Stimulated activated CD4-positive, alpha-beta T cell treated with anti-CD3 and anti-CD28 coated beads, Interleukin-4, amount 100 ng/mL, for 48 hours (primary cell): ENCODE measurements around the gene CACNB4.

Experiments used
- DNase-seq, 2 donors: peaks; one replicate each; pipeline ENCODE4 v3.0.0-alpha.2; 2020; ENCODE audit warnings: low read depth in 2 of 2

Gene CACNB4

GRCh38 chr2:151855111-151855510, 243.7 kb downstream of the CACNB4 start:
- no peak for DNase-seq

GRCh38 chr2:151853070-151853758, 245.6 kb downstream of the CACNB4 start:
- DNase-seq: no peak

GRCh38 chr2:151852260-151853069, 246.4 kb downstream of the CACNB4 start:
- no peak for DNase-seq

DNA sequence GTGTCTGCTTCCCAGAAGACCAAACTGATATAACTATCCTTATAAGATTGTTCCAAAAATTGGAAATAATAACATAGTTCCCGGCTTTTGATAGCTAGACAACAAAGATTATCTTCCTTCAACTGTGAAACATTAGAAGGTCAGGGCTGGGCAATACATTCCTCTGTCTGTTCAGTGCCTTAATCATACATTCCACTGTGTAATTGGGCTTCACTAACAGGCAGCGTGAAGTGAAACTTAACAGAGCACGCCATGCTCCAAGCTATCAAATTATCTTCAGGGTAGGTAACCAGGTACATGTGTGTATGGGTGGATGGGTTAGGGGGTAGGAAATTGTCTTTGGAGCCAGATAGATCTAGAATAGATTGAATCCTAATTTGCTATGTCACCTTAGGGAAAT, 247.1 kb downstream of the CACNB4 start:
- DNase-seq: no peak

DNA sequence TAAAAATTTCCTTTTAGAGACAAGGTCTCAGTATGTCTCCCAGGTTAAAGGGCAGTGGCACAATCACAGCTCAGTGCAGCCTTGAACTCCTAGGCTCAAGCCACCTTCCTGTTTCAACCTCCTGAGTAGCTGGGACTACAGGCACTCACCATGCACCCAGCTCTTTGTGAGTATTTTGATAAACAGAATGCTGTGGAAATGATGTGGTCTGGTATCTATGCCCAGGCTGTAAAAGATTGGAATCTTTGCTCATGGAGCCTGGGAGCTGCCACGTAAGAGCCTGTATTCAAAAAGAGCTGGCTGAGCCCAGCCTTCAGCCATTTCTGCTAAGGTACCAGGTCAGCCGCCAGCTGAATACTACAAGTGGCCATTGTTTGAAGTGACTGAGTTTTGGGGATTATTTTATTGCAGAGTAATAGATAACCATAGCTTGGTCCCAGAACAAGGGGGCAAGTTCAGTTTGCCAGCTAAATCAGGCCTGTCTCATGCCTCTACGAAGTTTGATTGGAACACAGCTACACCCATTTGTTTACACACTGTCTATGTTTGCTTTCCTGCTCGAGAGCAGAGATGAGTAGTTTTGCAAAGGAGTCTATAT, 249.3 kb downstream of the CACNB4 start:
- no peak for DNase-seq

GRCh38 chr2:151845884-151846283, 253.0 kb downstream of the CACNB4 start:
- DNase-seq: no peak

- DNase-seq: no peak
These were observed 253.4 kb downstream of the CACNB4 start for GRCh38 chr2:151845481-151845880.

GRCh38 chr2:151844211-151844896, 254.5 kb downstream of the CACNB4 start:
- DNase-seq: no peak

GRCh38 chr2:151843691-151844061, 255.2 kb downstream of the CACNB4 start:
- DNase-seq: no peak

DNA sequence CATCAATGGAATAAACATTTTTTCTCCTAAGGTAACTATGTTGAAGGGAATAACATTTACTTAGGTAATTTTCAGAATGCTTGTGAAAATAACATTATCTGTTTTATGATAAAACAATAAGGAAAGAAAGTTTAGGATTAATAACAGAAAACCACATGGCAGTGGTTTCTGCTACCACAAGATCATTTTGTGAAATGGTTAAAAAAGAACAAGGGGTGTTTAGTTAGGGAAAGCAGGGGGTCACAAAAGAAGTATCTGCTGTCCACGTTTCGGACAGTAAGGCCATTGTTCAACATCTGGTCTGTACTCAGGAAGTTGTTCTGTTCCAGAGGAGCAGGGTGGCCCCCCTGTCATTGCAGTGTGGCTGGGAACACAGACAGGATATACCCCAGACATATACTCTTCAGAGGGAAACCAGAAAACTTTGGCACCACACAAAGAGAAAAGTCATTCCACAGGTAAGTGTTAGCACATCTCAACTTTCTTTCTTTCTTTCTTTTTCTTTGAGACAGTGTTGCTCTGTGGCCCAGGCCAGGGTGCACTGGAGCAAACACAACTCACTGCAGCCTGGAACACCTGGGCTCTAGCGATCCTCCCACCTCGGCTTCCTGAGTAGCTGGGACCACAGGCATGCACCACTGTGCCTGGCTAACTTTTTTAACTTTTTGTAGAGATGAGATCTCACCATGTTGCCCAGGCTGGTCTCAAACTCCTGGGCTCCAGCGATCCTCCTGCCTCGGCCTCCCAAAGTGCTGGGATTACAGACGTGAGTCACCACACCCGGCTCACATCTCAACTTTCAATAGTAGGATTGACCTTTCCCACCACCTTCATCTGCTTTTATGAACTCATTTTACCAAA, 255.8 kb downstream of the CACNB4 start:
- DNase-seq: no peak

DNA sequence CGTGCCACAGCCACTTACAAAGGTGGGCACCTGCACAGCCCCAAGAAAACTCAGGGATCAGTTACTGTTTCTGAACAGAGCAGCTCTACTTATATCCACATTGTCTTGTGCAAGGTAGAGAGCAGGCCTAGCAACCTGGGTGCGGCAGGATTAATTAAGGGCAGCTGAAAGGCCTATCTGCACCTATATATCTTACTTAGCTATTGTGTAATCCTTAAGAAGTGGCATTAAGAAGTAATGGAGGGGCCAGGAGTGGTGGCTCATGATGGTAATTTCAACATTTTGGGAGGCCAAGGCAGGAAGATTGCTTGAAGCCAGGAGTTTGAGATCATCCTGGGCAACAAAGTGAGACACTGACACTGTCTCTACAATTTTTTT, 257.8 kb downstream of the CACNB4 start:
- no peak for DNase-seq

DNA sequence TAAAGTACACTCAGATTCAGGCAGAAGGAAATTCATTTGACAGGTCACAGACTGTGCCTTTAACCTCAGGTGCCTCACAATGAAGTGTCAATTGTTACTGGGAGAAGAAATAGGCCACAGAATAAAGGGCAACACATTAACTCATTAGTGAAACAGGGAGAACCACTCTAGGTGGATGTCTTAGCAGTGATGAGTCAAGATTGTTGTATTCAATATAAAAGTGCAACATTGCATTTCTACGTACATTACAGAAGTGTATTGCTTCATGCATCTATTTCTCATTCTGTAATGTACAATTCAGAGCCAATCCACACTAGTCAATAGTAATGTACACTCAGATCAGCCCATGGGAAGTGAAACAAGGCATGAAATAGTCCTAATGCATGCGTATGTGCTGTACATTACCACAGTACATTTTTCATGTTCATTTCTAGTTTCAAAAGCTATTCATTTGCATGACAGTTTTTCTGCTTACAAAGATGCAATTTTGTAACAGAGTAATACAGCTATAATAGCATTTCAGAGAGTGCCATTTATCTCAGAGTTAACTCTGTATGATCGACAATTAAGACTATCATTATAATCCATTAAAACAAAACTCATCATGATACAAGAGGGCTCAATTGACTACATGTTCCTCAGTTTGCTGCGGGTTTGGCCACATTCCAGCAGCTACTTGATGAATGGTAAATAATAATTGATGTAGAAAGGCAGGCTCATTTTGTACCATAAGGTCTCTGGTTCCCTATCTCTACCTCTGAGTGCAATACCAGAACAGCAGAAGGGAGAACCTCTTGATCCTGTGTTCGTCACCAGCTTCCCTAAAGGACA, 258.4 kb downstream of the CACNB4 start:
- no peak for DNase-seq

GRCh38 chr2:151837926-151838325, 260.9 kb downstream of the CACNB4 start:
- DNase-seq: no peak

GRCh38 chr2:151833984-151834383, 264.9 kb downstream of the CACNB4 start:
- no peak for DNase-seq

GRCh38 chr2:151830961-151831360, 267.9 kb downstream of the CACNB4 start:
- no peak for DNase-seq

GRCh38 chr2:151828890-151829324, 269.9 kb downstream of the CACNB4 start:
- DNase-seq: no peak

DNA sequence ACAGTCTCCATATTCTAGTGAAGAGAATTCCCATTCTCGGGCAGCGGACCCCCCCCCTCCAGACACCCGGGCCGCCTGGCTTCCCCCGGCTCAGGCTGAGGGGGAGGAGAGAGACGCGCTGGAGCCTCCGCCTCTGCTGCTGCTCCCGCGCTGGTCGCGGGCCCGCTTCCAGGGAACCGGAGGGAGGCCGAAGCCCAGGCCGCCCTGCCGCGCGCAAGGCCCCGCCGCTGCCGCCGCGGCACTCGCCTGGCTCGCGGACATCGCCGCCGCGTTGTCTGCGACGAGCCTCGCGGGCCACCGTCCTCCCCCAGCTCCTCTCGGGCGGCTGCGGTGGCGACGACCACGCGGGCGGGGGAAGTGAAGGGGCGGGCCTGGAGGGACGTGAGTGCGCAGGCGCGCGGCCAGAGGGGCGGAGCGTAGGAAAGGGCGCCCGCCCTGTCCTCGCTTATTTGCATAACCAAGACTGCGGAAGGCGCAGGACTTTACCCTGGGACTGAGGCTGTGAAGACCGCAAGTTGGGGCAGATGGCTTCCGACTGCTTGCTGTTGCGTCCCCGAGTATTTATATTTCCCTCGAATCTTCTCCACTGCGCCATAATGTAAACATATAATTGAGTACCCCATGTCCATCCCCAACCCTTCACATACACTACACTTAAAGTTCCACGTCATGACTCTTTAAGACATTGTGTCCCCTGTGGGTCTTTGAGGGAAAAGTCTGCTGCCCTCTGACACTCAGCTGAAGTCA, 270.5 kb downstream of the CACNB4 start, which contains the start of gene ARL5A:
Gene ARL5A, minus strand, starts transcription at position 279 of the 747 bp plus-strand sequence. Its CDS starts 245 bp downstream, at position 34.
- peak; percentile 89 for DNase-seq

DNA sequence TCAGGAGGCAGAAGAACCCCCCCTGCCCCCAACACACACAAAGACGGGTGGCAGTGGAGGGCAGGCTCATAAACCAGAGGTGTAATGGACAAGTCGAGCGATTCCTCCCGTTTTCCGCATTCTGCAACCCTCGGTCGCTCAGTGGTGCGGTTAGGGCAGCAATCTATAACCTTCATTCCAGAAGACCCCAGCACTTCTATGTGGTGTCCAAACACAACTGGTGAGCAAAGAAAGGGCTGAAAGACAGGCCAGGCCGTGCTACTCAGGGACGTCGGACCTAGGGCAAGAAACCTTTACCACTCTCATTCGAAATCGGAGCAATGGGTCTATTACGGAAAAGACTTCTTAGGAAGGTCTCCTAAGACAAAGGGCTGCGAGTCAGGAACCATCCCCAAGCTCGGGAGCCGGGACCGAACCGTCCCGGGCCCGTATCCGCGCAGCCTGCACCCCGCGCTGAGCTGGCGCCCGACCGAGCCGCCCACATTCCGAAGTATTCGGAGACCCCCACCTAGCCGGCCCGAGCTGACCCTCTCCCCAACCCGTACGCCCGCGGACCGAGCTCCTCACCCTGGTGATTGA, 271.2 kb downstream of the CACNB4 start:
- peak in 1 of 2 donors; percentile 19 for DNase-seq

DNA sequence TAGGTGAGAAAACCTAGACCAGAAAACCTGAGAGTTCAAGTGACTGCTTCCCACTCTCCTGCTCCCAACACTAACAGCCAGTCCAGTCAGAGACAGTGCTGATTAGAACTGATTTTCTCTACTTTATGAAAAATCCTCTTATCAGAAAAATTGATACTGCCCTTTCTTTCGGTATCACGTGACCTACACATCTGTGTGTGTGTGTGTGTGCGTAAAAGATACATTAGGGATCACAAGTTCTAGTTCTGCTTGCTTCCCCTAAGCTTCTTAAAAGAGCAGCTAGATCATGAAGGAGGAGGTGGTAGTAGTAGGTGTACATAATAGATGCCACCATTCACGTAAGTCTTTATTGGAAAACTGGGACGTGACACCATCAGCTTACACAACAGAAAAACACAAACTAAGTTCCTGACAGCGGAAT, 272.1 kb downstream of the CACNB4 start:
- no peak for DNase-seq
